ENCODE measurements around the gene GP1BB.
A peak's percentile ranks its signal among the peaks of the same experiment; 100 is the strongest.
"Not testable (repeated sequence)": the region's sequence is repeated elsewhere in the genome, so short reads cannot be mapped to it uniquely, and the experiment has no call there.

Gene GP1BB

GRCh38 chr22:19723232-19723982, at the start of gene GP1BB:
Gene GP1BB, plus strand, starts transcription at chr22:19723539. Its CDS starts 31 bp downstream, at chr22:19723570.
- peak; percentile 74 for DNase-seq

- no peak for DNase-seq
These were observed 49.7 kb upstream of the GP1BB start for GRCh38 chr22:19673660-19674059.

GRCh38 chr22:19674129-19674928, 49.0 kb upstream of the GP1BB start:
- no peak for DNase-seq

- no peak for DNase-seq
These were observed 48.4 kb upstream of the GP1BB start for GRCh38 chr22:19674929-19675253.

GRCh38 chr22:19675428-19675827, 47.9 kb upstream of the GP1BB start:
- no peak for DNase-seq

- DNase-seq, result not testable (repeated sequence)
These were observed 46.9 kb upstream of the GP1BB start for GRCh38 chr22:19676437-19676836.

- no peak for DNase-seq
These were observed 44.3 kb upstream of the GP1BB start for GRCh38 chr22:19678949-19679521.

- peak; percentile 83 for DNase-seq
These were observed 43.7 kb upstream of the GP1BB start for GRCh38 chr22:19679522-19680101.

GRCh38 chr22:19680287-19680881, 43.0 kb upstream of the GP1BB start:
- DNase-seq, result no peak

- no peak for DNase-seq
These were observed 42.2 kb upstream of the GP1BB start for GRCh38 chr22:19680911-19681862.

- DNase-seq, result no peak
These were observed 41.5 kb upstream of the GP1BB start for GRCh38 chr22:19681863-19682245.

GRCh38 chr22:19686946-19687345, 36.4 kb upstream of the GP1BB start:
- DNase-seq, result no peak

- DNase-seq, result no peak
These were observed 35.6 kb upstream of the GP1BB start for GRCh38 chr22:19687561-19688300.

GRCh38 chr22:19688301-19689290, 34.7 kb upstream of the GP1BB start:
- no peak for DNase-seq

GRCh38 chr22:19689408-19689807, 33.9 kb upstream of the GP1BB start:
- no peak for DNase-seq

- DNase-seq, result no peak
These were observed 32.2 kb upstream of the GP1BB start for GRCh38 chr22:19691007-19691720.

GRCh38 chr22:19691721-19692341, 31.5 kb upstream of the GP1BB start:
- DNase-seq, result no peak

GRCh38 chr22:19693581-19693980, 29.8 kb upstream of the GP1BB start:
- DNase-seq, result no peak
